ENCODE results near the gene LDAH.

The LDAH gene

DNA sequence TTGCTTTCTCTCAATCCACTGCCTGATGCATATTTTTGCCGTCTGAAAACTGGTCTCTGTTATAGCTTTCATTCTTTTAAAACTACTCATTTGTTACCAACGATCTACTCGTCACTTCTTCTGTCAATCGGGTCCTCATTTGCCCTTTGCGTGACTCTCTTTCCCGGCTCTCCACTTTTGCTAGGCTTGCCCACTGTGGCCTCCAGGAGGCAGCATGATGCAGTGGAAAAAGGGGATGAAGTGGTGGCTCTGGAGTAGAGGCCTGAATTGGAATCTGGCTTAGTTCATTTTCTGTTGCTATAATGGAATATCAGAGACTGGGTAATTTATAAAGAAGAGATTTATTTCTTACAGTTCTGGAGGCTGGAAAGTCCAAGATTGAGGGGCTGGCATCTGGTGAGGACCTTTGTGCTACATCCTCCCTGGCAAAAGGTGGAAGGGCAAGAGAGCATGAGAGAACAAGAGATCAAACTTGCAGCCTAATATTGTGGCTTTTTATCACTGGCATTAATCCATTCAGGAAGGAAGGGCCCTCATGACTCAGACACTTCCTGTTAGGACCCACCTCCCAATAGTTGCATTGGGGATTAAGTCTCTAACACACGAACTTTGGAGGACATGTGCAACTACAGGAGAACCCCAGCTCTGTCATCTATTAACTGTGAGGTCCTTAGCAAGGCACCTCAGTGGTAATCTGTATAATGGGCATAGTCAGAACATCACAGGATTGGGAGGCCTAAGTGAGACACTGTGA, 140.6 kb downstream of the LDAH start:
- DNase-seq (ENCODE audit: low read depth in 2 of 2): no peak

DNA sequence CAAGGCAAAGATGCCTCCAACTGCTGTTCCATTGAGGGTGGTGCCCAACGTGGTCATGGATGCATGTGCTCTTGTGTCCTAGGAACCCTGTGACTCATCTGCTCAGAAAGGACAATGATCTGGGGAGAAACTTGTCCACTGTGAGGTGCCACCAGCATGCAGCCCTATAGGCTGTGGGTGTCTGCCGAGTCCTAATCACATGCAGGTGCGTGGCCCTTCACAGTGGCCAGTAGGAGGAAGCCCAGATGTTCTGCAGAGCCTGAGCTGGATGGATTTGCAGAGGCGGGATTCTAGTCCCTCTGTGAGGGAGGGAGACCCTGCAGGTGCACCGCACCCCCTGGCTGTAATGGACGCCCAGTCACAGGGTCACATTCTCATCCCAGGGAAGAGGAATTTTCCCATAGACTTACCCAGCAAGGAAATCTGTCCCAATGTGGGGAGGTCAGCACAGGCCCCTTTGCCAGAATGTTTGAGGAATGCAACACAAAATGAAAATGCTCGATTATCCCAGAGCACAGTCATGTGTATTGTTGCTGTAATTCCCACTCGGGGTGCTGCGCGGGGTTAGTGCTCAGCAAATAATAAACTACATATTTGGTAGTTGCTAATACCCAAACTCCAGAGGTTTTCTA, 142.0 kb downstream of the LDAH start:
- no peak for DNase-seq (ENCODE audit: low read depth in 2 of 2)

DNA sequence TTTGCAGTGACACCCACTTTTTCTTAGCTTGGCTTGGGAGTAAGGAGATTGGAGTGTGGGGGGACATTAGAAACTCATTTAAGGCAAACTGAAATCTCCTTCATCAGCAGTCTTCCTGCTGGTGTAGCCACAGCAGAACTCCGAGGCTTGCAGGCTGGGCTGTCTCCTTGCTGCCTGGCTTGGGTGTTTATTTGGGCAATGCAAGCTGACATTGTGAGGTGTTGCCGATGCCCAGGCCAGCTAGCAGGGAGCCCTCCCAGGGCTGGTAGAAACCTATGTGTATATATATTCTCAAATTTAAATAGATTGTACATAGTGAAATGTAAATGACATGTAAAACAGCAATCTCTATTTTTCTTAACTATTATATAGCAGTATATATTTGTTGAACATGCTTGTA, 144.1 kb downstream of the LDAH start:
- DNase-seq (ENCODE audit: low read depth in 2 of 2): no peak

DNA sequence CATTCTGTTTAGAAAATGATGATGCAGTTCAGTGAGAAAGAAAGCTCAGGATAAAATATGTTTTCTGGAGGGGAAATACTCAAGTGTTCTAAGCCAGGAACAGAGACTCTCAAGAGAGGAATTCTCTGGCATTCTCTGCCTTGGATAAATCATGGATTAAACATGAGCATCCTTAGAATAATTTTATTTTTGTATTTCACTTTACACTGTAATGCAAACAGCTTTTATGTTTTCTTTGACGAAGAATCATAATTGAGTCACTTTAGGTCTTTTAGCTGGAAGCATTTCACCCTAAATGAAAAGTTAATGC, 144.9 kb downstream of the LDAH start:
- no peak for DNase-seq (ENCODE audit: low read depth in 2 of 2)

DNA sequence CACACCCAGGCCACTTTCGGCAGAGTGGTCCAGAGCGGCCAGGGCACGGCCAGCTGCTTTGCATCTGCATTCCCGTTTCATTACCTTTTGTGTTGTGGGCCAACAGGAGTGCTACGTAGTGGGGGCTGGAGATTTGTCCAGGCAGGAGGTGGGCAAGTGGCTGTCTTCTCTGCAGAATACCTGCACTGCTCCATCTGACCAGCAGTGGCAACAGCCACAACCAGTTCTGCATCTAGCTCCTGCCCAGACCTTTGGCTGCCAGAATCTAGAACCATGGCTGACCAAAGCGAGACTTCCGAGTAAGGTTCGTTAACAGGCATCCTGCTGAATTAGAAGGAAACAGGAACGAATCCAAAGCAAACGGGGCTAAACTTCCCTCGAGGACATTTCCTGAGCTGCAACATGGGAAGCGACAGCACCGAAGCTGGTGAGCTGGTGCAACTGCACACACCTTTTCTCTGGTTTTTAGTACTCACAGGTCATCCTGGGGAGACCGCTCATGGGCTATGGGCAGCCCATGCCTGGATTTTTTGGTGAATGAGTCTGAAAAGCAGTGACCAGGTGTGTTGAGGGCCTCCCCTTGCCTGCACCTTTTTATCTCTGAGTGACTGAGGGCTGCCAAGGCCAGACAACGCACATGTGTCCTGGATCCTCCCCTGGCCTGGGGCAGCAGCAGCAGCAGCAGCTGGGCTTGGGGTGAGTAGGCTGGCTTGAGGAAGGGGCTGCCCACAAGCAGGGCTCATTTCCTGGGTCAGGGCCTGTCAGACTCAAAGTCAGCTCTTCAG, 145.4 kb downstream of the LDAH start:
- no peak for DNase-seq (ENCODE audit: low read depth in 2 of 2)

DNA sequence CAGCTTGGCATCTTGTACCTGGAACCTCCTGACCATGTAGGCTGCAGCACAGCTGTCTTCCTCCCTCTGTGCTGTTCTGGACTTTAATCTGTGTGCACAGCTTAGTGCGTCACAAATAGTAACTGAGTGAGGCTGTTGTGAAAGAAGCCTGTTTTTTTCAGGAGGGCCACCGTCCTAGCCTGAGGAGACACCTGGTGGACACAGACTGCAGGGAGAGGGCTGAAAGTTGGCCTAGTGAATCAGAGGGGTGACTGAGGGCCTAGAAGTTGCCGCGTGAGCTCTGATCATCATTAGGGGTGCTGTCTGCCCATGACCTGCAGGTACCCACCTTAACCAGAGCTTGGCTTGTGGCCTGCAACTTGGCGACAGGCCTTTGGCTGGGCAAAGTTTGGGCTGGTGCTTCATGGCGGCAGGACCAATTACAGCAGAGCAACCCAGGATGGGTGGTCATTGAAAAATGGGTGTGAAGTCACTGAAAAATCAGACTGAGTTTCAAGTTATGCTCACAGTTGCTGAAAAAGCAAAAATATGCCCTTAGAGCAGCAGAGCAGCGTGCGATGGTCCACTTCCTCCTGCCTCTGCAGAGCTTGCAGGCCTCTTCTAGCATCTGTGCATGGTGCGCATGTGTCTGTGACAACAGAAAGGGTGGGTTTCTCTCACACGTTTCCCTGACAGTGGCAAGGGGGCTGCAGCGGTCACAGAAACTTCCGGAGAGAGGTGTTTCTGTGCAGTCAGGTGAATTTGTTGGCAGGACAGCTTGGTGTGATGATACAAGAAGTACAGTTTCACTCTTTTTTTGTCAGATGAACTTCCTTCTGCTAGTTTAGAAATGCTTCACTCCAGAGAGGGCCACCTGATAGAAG, 146.3 kb downstream of the LDAH start:
- DNase-seq (ENCODE audit: low read depth in 2 of 2): no peak

DNA sequence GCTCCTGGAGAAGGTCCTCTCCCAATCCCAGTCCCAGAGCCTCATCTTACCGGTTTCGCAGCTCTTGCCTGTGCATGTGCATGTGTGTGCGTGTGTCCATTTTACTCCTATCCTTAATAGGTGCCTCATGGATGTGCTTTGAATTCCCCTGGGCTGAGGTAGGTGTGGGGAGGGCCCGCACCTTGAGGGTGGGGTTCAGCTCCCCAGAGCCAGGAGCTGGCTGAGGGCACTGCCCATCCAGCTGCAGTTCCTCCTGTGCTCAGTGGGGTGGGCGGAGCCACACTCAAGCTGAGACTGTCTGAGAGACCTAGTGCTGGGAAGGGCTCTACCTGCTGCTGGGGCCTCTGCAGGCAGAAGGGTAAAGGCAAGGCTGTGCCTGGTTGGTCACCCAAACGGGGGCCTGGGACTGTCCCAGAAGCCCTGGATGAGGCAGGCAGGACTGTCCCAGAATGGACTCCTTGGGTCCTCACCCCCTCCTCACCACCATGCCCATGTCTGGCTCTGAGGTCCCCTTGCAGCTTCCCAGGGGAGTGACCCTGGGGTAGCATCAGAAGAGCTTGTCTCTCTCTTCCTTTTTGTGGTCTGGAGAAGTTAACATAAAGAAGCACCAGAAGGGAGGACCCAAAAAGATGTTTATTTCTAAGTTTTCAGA, 147.1 kb downstream of the LDAH start:
- DNase-seq (ENCODE audit: low read depth in 2 of 2): no peak

DNA sequence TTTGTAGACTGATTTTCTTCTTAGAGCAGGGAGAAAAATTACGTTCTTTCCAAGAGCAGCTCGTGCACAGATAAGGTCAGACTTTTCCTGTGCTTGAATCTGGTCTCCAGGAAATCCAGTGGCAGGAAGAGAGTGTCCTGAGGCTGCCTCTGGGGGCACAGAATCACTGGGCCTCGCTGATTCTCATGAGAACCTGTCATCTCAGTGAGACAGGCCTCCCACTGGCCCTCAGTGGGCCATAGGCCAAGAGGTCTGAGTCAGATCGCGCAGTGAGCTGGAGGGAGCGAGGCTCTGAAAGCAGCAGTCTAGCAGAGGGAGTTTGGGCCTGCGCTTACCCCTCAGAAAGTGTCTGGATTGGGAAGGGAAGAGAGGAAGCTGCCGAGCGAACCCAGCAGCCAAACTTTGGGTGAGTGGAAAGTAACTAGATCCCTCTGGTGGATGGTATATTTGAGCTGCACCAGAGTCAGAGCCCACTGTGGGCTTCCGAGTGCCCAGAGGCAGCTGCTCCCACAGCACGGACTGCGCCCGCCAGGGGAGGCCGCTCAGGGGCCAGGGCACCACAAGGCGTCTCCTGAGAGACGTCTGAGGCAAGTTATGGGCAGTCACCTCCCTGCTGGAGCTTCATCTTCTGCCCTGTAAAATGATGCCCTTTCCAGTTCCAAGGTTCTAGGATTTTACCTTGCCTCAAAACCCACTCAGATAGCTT, 147.8 kb downstream of the LDAH start:
- no peak for DNase-seq (ENCODE audit: low read depth in 2 of 2)

DNA sequence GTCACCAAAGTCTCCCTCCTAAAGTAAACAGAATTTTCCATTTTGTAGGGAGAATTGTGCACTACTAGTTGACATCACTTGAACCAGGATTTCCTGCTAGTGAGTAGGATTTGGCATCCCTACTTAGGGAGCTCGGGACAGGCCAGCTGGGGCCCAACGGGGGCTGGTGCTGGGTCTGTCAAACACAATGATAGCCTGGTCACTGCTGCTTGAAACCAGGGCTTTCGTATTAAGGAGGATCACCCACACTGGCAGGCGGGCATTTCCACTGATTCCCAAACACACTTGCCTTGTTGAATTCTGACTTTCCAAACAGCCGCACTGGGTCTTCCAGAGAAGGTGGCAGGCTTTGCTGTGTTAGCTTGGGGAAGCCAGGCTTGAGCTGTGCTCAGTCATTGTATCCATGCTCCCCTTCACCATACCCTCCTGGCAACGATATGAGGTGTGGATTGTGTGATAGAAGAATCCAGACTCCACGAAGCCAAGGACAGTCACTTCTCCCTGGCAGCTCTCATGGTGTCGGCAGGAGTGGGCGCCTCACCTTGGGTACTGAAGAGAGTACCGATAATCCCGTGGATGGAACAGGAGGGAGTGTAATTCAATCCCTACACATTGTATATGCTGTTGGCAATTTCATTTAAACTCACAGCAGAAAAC, 148.5 kb downstream of the LDAH start:
- DNase-seq (ENCODE audit: low read depth in 2 of 2): no peak

DNA sequence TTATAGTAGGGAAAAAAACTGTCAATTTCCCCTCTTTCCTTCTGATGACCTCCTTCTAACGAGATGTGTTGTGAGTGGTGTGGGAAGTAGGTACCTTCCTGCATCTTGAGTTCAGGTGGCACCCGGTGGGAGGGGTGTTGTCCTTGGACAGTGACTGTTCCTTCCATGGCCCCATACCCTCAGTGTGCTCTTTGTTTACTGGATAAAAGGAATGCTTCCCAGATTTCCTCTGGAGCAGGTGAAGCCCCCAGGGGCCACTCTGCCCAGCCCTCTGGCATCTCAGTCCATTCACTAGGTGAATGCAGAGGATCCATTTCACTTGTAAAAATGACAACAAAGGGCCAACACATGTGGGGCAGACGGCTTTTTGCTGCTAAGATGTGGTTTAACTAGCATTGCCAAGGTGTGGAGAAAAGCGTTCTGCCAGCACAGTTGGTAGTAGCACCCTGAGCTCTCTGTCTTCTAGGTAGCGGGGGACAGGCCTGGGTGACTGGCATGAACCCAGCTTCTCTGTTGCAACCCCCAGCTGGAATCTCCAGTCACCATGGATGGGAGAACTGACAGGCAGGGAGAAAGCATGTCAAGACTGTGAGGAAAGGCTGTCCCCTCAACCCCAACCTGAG, 149.1 kb downstream of the LDAH start:
- no peak for DNase-seq (ENCODE audit: low read depth in 2 of 2)

DNA sequence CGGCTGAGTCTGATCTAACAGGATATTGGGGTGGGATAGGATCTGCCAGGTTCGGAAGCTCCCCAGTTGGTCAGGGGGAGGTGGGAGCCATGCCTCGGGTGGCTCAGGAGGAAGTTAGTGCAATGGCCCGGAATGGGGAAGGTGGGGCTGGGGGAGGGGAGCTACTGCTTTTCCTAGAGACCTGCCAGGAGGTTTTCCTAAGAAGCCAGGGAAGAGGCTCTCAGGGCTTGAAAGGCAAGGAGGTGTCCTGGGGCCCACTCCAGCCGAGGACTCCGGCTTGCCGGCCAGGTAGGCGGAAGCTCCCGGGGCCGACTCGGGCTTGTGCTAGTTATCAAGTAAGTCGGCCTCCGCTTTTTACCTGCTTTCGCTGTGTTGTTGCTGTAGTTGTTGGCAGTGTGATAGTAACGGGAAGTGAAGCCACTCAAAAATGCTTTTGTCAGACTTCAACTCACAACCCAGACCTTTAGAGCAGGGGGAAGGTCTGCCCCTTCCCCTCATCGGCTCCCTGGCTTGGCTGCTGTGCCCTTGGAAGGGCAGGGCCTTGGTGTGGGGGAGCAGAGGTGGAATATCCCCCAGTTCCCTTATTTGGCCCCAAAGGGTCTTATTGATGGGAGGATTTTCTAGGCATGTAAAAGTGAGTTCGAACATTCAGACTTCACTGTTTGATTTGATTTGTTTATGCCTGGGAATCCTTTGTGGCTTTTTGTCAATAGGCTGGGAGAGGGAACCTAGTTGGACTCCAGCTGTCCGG, 150.5 kb downstream of the LDAH start:
- DNase-seq (ENCODE audit: low read depth in 2 of 2): no peak

DNA sequence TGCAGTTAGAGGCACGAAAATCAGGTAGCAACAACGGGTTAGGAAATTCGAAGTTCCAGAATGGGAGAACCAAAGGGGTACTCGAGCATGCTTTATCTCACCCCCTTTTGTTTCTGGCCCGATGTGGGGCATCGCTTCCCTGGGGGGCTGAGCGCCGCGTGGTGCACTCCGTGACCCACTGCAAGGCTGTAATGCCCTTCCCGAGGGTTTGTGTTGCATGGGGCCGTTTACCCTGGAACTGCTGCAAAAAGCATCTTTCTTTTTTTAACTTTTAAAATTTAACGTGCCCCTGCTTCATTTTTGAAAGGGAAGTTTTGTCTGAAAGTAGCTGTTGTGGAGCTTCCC, 151.2 kb downstream of the LDAH start:
- no peak for DNase-seq (ENCODE audit: low read depth in 2 of 2)

DNA sequence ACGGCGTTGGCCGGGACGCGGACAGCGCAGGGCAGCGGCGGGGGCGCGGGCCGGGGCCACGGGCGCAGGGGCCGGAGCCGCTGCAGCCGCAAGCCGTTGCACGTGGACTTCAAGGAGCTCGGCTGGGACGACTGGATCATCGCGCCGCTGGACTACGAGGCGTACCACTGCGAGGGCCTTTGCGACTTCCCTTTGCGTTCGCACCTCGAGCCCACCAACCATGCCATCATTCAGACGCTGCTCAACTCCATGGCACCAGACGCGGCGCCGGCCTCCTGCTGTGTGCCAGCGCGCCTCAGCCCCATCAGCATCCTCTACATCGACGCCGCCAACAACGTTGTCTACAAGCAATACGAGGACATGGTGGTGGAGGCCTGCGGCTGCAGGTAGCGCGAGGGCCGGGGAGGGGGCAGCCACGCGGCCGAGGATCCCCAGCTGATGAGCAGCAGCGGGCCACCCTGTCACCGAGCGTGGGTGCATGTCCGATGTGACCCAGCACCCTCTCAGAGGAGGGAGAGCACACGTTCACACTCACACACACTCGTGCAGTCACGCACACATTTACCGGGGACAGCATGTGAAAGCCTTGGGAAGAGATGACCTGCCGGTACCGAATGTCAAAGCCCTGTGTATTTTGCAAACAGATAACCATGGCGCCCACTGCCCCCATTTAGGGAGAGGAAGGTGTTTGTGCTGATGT, 151.7 kb downstream of the LDAH start:
- DNase-seq (ENCODE audit: low read depth in 2 of 2): no peak

DNA sequence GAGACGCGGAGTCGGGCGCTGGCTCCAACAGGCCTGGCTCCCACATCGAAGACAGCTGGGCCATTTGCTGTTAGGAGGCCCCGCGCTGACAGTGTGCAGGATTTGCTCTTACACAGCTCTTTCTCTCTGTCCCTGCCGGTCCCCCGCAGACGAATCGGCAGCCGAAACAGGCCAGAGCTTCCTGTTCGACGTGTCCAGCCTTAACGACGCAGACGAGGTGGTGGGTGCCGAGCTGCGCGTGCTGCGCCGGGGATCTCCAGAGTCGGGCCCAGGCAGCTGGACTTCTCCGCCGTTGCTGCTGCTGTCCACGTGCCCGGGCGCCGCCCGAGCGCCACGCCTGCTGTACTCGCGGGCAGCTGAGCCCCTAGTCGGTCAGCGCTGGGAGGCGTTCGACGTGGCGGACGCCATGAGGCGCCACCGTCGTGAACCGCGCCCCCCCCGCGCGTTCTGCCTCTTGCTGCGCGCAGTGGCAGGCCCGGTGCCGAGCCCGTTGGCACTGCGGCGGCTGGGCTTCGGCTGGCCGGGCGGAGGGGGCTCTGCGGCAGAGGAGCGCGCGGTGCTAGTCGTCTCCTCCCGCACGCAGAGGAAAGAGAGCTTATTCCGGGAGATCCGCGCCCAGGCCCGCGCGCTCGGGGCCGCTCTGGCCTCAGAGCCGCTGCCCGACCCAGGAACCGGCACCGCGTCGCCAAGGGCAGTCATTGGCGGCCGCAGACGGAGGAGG, 152.4 kb downstream of the LDAH start:
- no peak for DNase-seq (ENCODE audit: low read depth in 2 of 2)

DNA sequence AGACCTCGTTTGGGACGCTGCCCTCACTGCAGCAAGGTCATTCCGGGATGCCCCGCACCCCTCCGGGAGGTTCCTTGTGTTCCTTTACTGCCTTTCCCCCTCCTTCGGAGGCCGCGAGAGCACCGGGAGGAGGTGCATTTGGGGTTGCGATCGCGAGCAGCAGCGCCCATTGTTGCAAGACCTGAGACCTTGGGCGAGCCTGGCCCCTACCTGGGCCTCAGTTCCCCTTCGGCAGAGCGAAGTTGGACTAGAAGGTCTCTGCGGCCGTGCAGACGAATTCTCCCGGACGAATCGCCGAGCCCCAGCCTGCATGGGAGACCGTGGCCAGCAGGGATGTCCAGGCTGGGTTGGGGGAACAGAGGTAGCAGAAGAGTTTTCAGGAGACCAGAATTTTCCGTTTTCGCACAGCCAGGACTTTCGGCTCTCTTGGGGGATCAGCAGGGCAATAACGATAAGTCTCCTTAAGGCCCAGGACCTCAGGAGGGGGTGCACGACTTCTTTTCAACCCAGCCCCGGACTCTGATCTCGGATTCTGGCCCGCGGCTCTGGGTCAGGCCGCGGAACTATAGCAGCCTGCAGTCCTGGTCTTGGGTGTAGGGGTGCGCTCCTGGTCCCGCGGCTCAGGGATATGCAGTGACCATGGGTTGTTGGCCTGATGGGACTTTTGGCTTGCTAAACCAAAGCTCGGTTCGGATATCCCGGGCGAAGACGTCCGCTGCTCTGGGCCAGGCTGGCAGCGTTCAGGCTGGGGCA, 153.2 kb downstream of the LDAH start:
- no peak for DNase-seq (ENCODE audit: low read depth in 2 of 2)

DNA sequence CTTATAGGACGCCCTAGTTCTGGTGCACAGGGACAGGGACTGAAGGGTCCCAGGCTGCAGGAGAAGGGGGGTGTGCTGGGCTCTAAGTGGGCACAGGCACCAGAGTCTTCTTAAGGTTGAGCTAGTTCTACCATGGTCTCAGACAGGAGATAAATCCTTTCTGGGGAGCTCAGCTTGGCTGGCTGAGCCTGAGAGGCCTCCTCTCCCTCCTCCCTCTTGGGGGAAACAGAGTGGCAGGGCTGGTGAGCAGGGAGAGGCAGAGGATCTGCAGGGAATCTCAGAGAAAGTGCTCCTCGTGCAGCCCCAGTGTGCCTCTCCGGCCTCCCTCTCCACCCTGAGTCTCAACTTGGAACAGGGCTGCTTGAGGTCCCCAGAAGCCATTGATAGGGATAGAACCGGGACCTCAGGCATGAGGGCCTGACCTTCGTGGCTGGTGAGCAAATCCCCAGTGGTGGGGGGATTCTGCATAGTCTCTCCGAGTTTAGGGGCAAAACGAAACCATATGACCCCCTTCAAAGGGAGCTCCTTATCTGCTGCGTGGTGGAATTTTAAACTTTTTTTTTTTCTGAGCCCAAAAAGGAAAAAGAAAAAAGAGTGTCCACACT, 153.9 kb downstream of the LDAH start:
- no peak for DNase-seq (ENCODE audit: low read depth in 2 of 2)

DNA sequence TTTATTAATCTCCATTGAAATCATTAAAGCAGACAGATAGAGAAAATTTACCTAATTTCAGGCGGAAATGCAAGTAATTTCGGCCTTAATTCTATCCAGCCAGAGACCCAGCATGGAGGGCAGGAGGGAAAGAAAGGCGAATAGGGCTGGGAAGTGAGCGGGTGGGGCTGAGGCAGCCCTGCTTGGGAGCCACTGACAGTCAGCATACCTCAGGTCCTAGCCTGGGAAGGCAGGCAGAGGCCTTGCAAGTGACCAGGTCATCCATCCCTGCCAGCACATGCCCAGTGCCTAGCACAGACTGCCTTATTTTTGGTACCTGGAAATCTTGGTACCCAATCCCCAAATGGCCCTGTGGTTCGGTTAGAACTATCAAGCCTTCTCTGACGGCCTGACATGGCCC, 154.4 kb downstream of the LDAH start:
- DNase-seq (ENCODE audit: low read depth in 2 of 2): no peak

Measured in stimulated activated CD8-positive, alpha-beta memory T cell treated with anti-CD3 and anti-CD28 coated beads, Interleukin-7, amount 100 ng/mL, for 4 hours (primary cell).